Esophagus muscularis mucosa (tissue), 4 donors: ENCODE measurements around the gene HARBI1. TPM values are rescaled to one million over a fixed set of nuclear protein-coding genes. Genes with fewer than 3 reads are reported as not detected.

ENCODE experiments used
- DNase-seq: peaks from one replicate; pipeline ENCODE4 v3.0.0-alpha.2; 2017; ENCODE audit errors: extremely low spot score
- H3K27ac ChIP-seq, 4 donors: fragments of 200-600 bp; sonication (generic); replicated peaks in 1 of 4; 1 replicate in 3 of 4; 2 replicates in 1 of 4; pipeline ENCODE4 v1.5.1; 2016 to 2019; ENCODE audit warnings: mild to moderate bottlenecking in 1 of 4
- H3K27me3 ChIP-seq, 4 donors: fragments of 200-600 bp; sonication (generic); one replicate each; pipeline versions ENCODE4 v1.5.1 to v1.6.0; 2016 to 2019
- H3K36me3 ChIP-seq, 4 donors: fragments of 200-600 bp; sonication (generic); one replicate each; pipeline ENCODE4 v1.5.1; 2016 to 2019
- H3K4me1 ChIP-seq, 4 donors: fragments of 200-600 bp; sonication (generic); one replicate each; pipeline ENCODE4 v1.5.1; 2016 to 2019
- H3K4me3 ChIP-seq, 4 donors: fragments of 200-600 bp; sonication (generic); 1 replicate in 2 of 4; 2 replicates in 2 of 4; pipeline ENCODE4 v1.5.1; 2016 to 2019; ENCODE audit warnings: mild to moderate bottlenecking in 4 of 4, moderate library complexity in 1 of 4
- H3K9me3 ChIP-seq, 4 donors: fragments of 200-600 bp; sonication (generic); 1 replicate in 3 of 4; 2 replicates in 1 of 4; pipeline ENCODE4 v1.5.1; 2016 to 2019
- EP300 ChIP-seq: sonication (generic); formaldehyde crosslinking; IDR thresholded peaks from one replicate; pipeline ENCODE4 v1.6.1; 2017; ENCODE audit warnings: antibody characterized with exemption
- POLR2A ChIP-seq: fragments of 450-650 bp; IDR thresholded peaks from one replicate; pipeline ENCODE4 v1.6.1; 2017; ENCODE audit warnings: antibody characterized with exemption, moderate library complexity, mild to moderate bottlenecking, low read depth
- POLR2AphosphoS5 ChIP-seq, 2 donors: sonication (generic); formaldehyde crosslinking; IDR thresholded peaks; one replicate each; pipeline ENCODE4 v1.6.1; 2017; ENCODE audit warnings: antibody characterized with exemption in 2 of 2
- WGBS: methylation state at CpG from one replicate; pipeline ENCODE4 v1.1.5; 2018; 5-methylcytosine and 5-hydroxymethylcytosine counted together
- intact Hi-C: fragments of 100-400 bp; cut with DNase I; formaldehyde crosslinking; loops from one replicate; pipeline ENCODE4 v1.15.1; 2023
- total RNA-seq, 4 donors: library from RNA; depleted of rRNA; stranded (reverse); fragments of >200 nt; gene quantifications; one replicate each; pipeline versions ENCODE4 v1.1.0 to v1.2.1, GENCODE V29; 2016
- TF ChIP-seq, protein P1 (sequence below), 3 experiments: fragments of 200-600 bp in 2 of 3; fragments of 450-650 bp in 1 of 3; sonication (generic) in 2 of 3; IDR thresholded peaks; one replicate each; pipeline ENCODE4 v1.5.1; 2017 to 2019; ENCODE audit warnings: antibody characterized with exemption in 3 of 3, mild to moderate bottlenecking in 2 of 3, moderate library complexity in 1 of 3

HARBI1 gene
- total RNA-seq, 4 donors from 2014 or later, result 2.5 to 3.3 (median 3.0) TPM

GRCh38 chr11:46603704-46604308 lies 13.2 kb downstream of the HARBI1 start:
- WGBS, result 92% methylated on average over 15 of the region's 15 CpGs
- H3K9me3 ChIP-seq, result no peaks in the 10 kb centered on the region
- intact Hi-C loops, result no loop called here
- DNase-seq, result no peak
- H3K27me3 ChIP-seq, result no peaks in the 10 kb centered on the region
- H3K4me1 ChIP-seq, result peaks cover 0 to 16% (median 3%) of the 10 kb centered on the region in 4 donors
- peaks cover 0 to 15% (median 4%) of the 10 kb centered on the region in 4 donors for H3K36me3 ChIP-seq
- no peak overlapping the region for H3K27ac ChIP-seq
- H3K4me3 ChIP-seq, result no peak overlapping the region
- TF ChIP-seq POLR2A (no peak), POLR2AphosphoS5 (IDR thresholded peaks at IDR 0.05) (no peak), EP300 (no peak)
- TF ChIP-seq, protein P1, sequence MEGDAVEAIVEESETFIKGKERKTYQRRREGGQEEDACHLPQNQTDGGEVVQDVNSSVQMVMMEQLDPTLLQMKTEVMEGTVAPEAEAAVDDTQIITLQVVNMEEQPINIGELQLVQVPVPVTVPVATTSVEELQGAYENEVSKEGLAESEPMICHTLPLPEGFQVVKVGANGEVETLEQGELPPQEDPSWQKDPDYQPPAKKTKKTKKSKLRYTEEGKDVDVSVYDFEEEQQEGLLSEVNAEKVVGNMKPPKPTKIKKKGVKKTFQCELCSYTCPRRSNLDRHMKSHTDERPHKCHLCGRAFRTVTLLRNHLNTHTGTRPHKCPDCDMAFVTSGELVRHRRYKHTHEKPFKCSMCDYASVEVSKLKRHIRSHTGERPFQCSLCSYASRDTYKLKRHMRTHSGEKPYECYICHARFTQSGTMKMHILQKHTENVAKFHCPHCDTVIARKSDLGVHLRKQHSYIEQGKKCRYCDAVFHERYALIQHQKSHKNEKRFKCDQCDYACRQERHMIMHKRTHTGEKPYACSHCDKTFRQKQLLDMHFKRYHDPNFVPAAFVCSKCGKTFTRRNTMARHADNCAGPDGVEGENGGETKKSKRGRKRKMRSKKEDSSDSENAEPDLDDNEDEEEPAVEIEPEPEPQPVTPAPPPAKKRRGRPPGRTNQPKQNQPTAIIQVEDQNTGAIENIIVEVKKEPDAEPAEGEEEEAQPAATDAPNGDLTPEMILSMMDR (IDR thresholded peaks at IDR 0.05), result no peak

DNA sequence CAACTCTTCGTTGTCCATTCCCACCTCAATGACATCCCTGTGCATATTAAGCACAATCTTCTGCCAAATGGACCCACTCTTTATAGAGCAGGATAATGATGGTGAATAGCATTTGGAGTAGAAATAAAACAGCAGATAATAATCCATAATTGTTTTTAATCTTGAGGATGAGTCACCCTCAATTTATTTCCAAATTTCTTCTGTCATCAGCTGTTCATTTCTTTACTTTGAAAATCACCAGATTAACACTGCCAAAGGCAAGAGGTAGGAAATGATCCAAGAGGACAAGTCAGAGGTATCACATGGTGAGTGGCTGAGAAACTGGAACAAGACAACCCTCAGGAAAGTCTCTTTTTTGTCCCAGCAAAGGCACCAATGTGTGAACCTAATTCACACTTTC lies 15.9 kb downstream of the HARBI1 start:
- TF ChIP-seq POLR2AphosphoS5 (IDR thresholded peaks at IDR 0.05) (no peak), EP300 (no peak), POLR2A (no peak)
- TF ChIP-seq, protein P1 (IDR thresholded peaks at IDR 0.05), result no peak
- no peaks in the 10 kb centered on the region for H3K27me3 ChIP-seq
- H3K27ac ChIP-seq, result peak overlapping the region in 2 of 4 donors; percentile 21 to 37
- intact Hi-C loops, result no loop called here
- no peak for DNase-seq
- no peaks in the 10 kb centered on the region for H3K9me3 ChIP-seq
- peaks cover 0 to 16% (median 3%) of the 10 kb centered on the region in 4 donors for H3K4me1 ChIP-seq
- no peak overlapping the region for H3K4me3 ChIP-seq
- WGBS, result 70% methylated on average over 1 of the region's 1 CpG
- H3K36me3 ChIP-seq, result peaks cover 0 to 15% (median 4%) of the 10 kb centered on the region in 4 donors

DNA sequence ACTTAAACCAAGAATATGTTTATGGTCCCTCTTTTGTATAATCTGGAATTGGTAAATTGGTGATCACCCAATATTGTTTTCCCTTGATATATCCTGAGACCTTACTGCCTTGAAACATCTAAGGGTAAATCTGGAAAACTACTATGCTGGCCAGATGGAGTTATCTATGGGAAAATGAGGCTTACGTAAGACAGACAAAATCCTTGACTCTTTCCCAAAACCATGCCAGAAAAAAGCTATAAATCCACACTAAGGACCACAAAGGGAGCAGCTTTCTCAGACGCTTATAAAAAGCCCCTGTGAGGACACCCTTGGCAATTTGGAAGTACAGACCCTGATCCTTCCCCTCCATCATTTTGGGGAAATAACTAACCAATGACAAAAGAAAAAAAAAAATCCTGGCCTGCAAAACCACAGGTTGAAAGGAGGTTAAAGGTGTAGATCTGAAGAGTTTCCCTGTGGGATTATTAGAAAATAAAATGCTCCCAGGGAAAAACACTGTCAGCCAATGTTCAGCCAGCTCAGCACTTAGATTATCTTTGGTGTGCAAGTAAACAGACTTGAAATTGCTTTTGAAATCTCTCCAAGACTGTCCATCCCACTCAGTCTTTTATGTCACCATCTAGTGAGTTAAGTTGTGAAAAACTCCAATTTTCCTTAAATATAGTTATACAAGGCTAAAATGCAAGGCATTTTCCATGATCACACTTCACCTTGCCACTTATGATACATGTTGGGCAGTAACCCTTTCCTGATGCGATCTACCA lies 16.6 kb downstream of the HARBI1 start:
- Histone ChIP-seq H3K4me3 (no peak overlapping the region), H3K27me3 (no peaks in the 10 kb centered on the region), H3K36me3 (peaks cover 0 to 15% (median 4%) of the 10 kb centered on the region in 4 donors), H3K9me3 (no peaks in the 10 kb centered on the region), H3K4me1 (peaks cover 0 to 16% (median 3%) of the 10 kb centered on the region in 4 donors), H3K27ac (peak overlapping the region; percentile 21 to 42 (median 35))
- TF ChIP-seq EP300 (no peak), POLR2A (no peak), POLR2AphosphoS5 (IDR thresholded peaks at IDR 0.05) (no peak)
- TF ChIP-seq, protein P1 (IDR thresholded peaks at IDR 0.05), result no peak
- intact Hi-C loops, result no loop called here
- no peak for DNase-seq
- WGBS, result 81% methylated on average over 3 of the region's 3 CpGs

DNA sequence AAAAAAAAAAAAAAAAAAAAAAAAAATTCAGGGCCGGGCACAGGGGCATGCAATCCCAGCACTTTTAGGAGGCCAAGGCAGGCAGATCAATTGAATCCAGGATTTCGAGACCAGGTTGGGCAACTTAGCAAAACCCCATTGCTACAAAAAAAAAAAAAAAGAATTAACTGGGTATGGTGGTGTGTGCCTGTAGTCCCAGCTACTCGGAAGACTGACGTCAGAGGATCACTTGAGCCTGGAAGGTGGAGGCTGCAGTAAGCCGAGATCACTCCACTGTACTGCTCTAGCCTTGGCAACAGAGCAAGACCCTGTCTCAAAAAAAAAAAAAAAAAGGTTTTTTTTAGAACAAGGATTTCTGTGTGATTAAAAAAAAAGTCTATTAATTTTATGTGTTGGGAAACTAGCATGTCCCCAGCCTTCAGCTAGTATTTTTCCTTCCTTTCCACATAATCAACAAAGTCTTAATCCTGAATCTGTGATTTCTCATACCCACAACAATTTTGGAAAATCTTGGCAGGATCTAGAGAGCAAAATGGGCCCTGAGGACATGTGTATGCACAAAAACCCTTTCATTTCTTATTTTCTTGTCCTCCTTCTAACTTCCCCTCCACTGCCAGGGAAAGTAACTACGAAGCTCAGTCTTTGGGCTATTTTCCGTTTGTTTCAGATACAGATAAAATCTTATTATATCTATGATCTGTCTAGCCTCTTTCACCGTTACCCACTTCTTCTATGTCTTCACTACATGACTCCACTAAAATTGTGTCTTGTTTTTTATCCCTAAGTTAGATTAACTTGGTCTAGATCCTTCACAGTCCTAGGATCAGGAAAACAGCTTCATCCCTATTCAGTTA lies 17.5 kb downstream of the HARBI1 start:
- H3K4me3 ChIP-seq, result no peak overlapping the region
- TF ChIP-seq EP300, result no peak
- no peak for TF ChIP-seq POLR2AphosphoS5 (IDR thresholded peaks at IDR 0.05)
- TF ChIP-seq POLR2A, result no peak
- TF ChIP-seq, protein P1 (IDR thresholded peaks at IDR 0.05), result no peak
- 81% methylated on average over 8 of the region's 8 CpGs for WGBS
- intact Hi-C loops, result no loop called here
- no peaks in the 10 kb centered on the region for H3K27me3 ChIP-seq
- no peaks in the 10 kb centered on the region for H3K9me3 ChIP-seq
- H3K36me3 ChIP-seq, result peaks cover 0 to 15% (median 4%) of the 10 kb centered on the region in 4 donors
- peaks cover 0 to 18% (median 4%) of the 10 kb centered on the region in 4 donors for H3K4me1 ChIP-seq
- peak overlapping the region; percentile 21 to 42 (median 35) for H3K27ac ChIP-seq
- DNase-seq, result no peak
